Panc1 (cell line): ENCODE measurements around the gene BCR.
"Not testable (repeated sequence)": the region's sequence is repeated elsewhere in the genome, so short reads cannot be mapped to it uniquely, and the experiment has no call there.

Source experiments
- CTCF ChIP-seq: fragments of 450-650 bp; IDR thresholded peaks from 2 replicates; pipeline ENCODE4 v1.5.1; 2017; ENCODE audit warnings: mild to moderate bottlenecking
- POLR2AphosphoS5 ChIP-seq: IDR thresholded peaks from 2 replicates; pipeline ENCODE4 v1.6.1; 2012; ENCODE audit warnings: mild to moderate bottlenecking, low read depth, low read length, moderate library complexity
- SIN3A ChIP-seq: IDR thresholded peaks from 2 replicates; pipeline ENCODE4 v1.6.1; 2012; ENCODE audit warnings: low read depth, mild to moderate bottlenecking, low read length, moderate library complexity, borderline replicate concordance; ENCODE audit not compliant: insufficient read depth

- not testable (repeated sequence) for TF ChIP-seq CTCF, SIN3A, POLR2AphosphoS5
Measured at GRCh38 chr22:23341942-23342695, 161.8 kb downstream of the BCR start.
